ENCODE data around the gene RUNX3.

The RUNX3 gene

DNA sequence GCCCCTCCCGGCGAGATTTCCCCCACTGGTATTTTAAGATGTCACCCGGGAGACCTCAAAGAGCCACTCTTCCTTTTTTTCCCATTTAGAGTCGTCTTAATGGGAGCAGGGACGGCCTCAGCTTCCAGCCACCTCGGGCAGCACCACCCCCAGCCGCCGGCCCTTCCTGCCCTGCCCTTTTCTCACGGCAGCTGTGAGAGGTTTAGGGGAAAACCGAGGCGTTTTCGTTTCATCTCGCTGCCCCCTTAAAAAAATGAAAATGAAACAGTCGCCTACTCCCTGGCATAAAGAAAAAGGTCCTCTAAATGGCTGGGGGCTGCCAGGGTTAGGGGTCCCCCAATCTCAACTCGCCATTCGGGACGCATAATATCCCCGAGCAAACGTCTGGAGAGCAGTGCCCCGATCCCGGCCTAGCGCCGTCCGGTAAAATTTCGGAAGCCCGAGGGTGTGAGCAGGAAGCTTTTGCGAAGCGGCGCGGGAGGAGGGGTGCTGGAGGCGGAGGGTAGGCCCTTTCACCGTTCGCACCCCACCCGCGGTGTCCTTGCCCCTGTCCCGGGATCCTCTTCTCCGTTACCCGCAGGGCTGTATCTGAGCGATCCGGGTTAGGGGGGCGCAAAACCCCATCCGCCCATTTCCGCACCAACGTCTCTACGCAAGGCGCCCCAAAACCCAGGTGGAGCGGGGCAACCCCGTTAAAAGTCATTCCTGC lies 1.2 kb downstream of the RUNX3 start:
- DNase-seq, result peak; percentile 23

- peak; percentile 14 for DNase-seq
These were observed 1.9 kb downstream of the RUNX3 start for GRCh38 chr1:24927988-24928688.

DNA sequence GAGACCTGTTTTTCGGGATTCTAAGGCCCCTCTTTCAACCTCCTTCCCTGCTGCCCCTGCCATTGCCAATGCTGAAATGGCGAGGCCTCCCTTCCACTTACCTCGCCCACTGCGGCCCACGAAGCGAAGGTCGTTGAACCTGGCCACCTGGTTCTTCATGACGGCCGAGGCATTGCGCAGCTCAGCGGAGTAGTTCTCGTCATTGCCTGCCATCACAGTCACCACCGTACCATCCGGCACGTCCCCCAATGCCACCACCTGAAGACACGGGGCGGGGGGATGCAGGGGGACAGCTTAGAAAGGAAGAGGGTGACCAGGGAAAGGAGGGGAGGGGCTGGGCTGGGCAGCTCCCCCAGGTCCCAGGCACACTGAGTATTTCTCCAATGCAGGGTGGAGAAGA lies 2.6 kb downstream of the RUNX3 start:
- no peak for DNase-seq

DNA sequence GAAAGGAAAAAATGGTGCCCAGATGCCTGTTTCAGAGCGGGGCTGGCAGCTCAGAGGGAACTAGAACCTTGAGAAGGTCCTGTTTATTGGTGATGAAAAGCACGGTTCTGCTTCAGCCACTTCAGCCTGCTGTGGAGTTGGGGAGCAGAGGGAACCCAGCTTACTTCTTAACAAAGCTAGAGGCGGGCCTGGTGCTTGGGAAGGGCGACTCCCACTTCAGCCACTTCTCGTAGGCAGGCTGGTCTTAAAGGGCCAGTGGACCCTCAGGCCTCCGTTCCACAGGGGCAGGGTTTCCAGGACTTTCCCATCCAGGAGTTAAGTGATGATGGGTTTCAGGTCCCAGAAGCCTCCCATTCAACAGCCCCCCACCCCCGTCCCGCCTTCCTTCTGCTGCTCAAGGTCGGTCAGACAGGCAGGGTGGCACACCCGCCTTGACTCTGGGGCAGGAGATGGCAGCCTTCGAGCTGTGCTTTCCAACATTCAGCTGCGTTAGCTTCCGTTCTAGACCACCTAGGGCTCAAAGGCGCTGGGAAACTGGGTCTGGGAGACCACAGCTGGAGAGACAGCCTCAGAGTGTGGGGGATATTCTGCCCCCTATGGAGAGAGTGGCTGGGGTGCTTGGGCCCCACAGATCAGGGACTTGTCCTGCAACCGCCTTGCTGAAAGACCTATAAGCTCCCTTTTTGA lies 3.4 kb downstream of the RUNX3 start:
- DNase-seq, result no peak

- DNase-seq, result no peak
These were observed 4.1 kb downstream of the RUNX3 start for GRCh38 chr1:24925963-24926362.

- DNase-seq, result no peak
These were observed 4.8 kb downstream of the RUNX3 start for GRCh38 chr1:24925082-24925779.

DNA sequence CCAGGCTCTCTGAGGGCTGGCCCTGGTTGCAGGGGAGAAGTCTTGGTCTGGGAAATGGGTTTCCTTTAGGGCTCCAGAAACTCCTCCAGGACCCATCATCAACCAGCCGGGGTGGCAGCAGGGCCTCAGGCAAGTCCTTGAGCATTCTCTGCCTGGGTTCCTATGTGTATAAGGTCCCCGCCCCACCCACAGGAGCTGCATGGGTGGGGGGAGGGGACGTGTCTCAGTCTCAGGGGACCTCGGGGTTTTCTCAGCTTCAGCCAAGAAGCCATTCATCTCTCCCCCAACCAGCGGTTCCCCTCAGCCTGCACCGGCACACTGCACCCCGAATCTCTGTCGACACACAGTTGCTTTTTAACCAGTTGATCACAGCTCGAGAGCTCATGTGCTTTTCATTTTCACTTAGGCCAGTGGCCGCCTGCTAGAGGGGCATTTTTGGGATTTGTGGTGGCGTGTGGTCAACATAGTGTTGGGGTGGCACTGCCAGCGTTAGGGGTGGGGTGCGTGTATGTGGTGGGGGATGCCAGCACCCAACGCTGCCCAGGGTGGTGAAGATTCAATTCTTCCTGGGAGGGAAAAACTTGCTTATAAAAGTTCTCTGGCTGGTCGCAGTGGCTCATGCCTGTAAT lies 6.5 kb downstream of the RUNX3 start:
- no peak for DNase-seq

GRCh38 chr1:24921938-24922662 lies 8.0 kb downstream of the RUNX3 start:
- no peak for DNase-seq

DNA sequence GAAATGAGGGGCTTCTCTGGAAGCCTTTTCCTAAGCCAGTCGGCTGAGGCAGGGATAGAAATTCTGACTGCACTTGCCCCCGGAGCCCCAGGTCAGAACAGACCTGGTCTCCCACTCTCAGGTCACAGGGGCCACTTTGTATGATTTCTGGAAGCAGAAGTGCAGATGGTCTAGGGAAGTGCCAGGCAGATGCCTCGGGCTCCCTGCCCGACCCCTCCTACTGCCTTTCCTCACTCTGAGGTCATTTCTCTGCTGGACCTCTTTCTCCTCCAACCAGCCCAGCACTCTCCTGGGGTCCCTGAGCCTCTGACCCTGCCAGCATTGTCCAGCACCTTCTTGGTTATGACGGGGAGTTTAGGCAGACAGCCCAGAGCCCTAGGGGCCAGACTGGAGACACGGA lies 8.7 kb downstream of the RUNX3 start:
- DNase-seq, result no peak

GRCh38 chr1:24920533-24920925 lies 9.5 kb downstream of the RUNX3 start:
- no peak for DNase-seq

DNA sequence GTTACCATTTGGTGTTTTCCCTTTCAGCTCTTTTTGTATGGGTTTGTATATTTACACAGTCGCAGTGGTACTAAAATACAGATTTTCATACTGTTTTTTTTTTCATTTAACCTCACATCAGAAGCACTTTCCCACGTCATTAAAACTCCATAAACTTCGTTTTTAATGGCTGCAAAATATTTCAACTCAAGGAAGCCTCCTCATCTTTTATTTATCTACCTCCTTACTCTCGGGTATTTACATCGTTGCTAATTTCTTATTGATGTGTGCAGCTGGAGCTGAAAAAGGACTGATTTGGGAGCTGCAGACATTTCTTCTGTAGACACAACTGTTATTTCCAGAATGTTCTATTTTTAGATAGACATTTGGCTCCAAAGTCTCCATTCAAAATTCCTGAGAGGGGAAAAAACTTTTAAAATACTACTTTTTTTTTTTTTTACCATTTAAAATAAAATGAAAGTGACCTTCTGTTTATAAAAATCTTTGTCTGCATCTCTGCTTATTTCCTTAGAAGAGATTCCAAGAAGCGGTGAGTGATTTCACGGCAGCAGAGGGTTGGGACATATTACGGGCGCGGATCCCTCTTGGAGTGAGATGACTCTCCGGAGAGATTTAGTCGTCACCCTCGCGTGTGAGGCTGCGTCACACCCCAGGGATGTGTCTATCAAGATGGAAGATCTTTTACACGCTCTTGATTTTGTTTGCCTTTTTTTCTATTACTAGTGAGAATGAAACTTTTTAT lies 10.1 kb downstream of the RUNX3 start:
- no peak for DNase-seq

DNA sequence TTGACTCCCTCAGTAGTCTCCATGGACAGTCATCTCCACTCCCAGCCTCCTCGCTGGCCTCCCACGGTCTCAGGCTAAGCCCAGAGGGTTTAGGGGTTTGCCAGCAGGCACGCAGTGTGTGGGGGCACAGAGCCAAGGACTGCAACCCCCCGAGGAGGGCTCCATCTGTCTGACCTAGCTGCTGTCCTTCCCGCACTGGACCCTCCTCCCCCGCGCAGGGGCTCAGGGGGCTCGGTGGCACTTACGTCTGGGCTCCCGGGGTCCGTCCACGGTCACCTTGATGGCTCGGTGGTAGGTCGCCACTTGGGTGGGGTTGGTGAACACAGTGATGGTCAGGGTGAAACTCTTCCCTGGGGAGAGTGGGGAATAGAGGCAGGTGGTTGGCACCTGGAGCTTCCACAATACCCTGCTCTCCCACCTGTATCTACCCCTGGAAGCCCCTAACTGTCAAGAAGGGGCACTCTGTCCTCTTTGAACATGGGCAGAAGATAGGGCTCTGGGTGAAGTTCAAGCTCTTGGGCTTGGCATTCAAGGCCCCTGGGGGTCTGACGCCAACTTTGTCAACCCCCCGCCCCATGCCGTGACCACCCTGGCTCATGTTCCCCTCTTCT lies 11.0 kb downstream of the RUNX3 start:
- DNase-seq, result no peak

- DNase-seq, result no peak
These were observed 11.7 kb downstream of the RUNX3 start for GRCh38 chr1:24918370-24918769.

DNA sequence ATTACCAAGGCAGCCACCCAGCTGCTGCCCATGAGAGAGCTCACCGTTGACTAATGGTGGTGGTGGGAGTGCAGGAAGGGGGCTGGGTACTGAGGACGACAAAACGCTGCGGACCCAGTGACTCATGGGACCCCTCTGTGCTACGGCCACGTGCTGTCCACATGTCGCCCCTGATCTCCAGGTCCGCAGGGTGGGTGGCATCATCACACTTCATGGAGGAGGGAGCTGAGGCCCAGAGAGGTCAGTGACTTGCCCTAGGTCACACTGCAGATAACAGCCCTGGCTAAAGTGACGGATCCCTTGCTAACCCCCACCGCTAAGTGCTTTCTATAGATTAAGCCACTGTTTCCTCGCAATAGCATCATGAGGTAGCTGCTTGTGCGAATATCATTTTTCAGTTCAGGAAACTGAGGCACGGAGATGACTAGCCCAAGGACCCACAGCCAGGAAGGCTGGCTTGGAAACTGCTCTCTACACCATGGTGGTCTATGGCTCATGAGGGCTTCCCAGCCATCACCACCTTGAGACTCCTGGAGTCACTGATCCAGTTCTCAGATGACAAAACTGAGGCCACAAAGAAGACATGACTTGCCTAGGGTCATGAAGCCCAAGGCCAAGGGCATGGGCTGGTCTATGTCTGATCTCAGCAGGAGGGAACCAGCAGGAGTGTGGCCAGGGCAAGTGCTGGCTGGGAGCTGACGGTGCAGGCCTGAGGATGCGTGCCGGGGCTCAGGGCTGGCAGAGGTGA lies 12.6 kb downstream of the RUNX3 start:
- no peak for DNase-seq

GRCh38 chr1:24915816-24916602 lies 14.1 kb downstream of the RUNX3 start:
- no peak for DNase-seq

GRCh38 chr1:24914226-24915069 lies 15.6 kb downstream of the RUNX3 start:
- DNase-seq, result no peak

- no peak for DNase-seq
These were observed 16.4 kb downstream of the RUNX3 start for GRCh38 chr1:24913616-24914225.

- no peak for DNase-seq
These were observed 16.8 kb downstream of the RUNX3 start for GRCh38 chr1:24913274-24913604.

Measured in hematopoietic multipotent progenitor cell treated with erythropoietin and hydrocortisone succinate and interleukin-3 and kit ligand, for 8 days (in vitro differentiated cells).